ENCODE data around the gene OR5C1.

DNA sequence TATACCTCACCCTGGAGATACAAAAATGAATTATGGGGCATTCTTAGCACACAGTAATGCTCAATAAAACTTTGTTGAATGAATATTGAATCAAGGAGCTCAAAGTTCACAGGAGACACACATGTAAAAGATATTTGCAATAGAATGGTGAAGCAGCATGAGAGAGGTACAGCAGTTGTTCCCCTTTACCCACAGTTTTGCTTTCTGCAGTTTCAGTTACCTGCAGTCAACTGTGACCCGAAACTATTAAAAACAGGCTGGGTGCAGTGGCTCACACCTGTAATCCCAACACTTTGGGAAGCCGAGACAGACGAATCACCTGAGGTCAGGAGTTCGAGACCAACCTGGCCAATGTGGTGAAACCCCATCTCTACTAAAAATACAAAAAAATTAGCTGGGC, 2.4 kb upstream of the OR5C1 start:
- no peak for TF ChIP-seq CTCF (IDR thresholded peaks at IDR 0.05; ENCODE audit: poor library complexity)
- no peak for TF ChIP-seq EZH2phosphoT487 (IDR thresholded peaks at IDR 0.05; ENCODE audit: low read depth, severe bottlenecking, unreplicated experiment)
- TF ChIP-seq EZH2 (IDR thresholded peaks at IDR 0.05; ENCODE audit: borderline replicate concordance) = no peak

Data from hepatocyte (in vitro differentiated cells).